Measurements from ENCODE around the gene CIP2A. TPM values are rescaled to one million over a fixed set of nuclear protein-coding genes. Genes with fewer than 3 reads are reported as not detected.

CIP2A gene
- total RNA-seq = 10 to 100 TPM in 1 of 2 donors, under 1 TPM in 1; 0.92 to 44.9 TPM
- under 1 TPM; 0.62 to 0.97 TPM for polyA plus RNA-seq

DNA sequence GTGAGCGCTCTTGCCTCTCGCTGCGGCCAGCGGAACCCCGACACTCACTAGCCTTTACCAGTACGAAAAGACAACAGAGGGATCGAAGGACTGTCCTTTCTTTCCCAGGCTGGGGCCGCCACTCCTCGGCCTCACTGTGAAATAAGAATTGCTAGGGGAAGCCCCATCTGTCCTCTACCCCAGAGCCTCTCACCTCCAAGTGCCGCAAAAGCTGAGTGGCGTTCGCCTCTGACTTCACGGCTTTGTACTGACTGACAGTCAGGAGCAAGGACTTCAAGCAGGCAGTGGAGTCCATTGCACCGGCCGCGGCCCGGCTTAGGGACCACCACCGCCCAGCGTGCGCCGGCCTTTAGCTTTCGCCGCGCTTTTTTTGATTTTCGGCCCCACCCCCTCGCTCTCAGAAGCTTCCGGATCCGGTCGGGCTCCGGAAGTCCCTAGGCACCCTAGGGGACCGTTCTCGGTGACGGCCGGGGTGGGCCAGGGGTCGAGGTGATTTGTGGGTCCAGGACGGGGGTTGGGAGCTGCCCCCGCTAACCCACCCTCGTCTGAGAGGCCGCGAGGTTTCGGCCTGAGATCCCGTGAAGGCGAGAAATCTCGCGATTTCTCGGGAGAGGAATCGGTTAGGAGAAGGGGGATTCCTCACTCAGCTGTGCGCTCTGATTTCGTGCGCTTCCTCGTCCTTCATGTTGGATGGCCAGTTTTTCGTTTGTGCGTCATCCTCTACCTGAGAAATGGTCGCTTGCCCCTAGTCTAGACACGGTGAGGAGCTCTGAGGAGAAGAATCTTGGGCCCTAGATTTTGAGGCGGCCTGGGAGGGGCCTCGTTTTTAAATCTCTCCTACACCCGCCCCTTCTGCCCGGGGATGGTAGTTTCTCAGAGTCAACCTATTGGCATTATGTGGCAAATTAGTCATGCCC, at the start of gene CIP2A, which contains the start of gene DZIP3:
TSS of gene CIP2A (minus strand) at position 358 of the 917 bp plus-strand sequence. CDS start at position 295, 63 bp downstream.
TSS of gene DZIP3 (plus strand) at position 642 of the 917 bp plus-strand sequence. CDS start 15,685 bp downstream, outside the sequence.
- TF ChIP-seq HNF4A (conservative IDR thresholded peaks at IDR 0.05) = peak in 1 of 2 donors; percentile 15
- TF ChIP-seq FOXA2 (IDR thresholded peaks at IDR 0.05) = no peak
- TF ChIP-seq, protein P1, sequence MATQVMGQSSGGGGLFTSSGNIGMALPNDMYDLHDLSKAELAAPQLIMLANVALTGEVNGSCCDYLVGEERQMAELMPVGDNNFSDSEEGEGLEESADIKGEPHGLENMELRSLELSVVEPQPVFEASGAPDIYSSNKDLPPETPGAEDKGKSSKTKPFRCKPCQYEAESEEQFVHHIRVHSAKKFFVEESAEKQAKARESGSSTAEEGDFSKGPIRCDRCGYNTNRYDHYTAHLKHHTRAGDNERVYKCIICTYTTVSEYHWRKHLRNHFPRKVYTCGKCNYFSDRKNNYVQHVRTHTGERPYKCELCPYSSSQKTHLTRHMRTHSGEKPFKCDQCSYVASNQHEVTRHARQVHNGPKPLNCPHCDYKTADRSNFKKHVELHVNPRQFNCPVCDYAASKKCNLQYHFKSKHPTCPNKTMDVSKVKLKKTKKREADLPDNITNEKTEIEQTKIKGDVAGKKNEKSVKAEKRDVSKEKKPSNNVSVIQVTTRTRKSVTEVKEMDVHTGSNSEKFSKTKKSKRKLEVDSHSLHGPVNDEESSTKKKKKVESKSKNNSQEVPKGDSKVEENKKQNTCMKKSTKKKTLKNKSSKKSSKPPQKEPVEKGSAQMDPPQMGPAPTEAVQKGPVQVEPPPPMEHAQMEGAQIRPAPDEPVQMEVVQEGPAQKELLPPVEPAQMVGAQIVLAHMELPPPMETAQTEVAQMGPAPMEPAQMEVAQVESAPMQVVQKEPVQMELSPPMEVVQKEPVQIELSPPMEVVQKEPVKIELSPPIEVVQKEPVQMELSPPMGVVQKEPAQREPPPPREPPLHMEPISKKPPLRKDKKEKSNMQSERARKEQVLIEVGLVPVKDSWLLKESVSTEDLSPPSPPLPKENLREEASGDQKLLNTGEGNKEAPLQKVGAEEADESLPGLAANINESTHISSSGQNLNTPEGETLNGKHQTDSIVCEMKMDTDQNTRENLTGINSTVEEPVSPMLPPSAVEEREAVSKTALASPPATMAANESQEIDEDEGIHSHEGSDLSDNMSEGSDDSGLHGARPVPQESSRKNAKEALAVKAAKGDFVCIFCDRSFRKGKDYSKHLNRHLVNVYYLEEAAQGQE (IDR thresholded peaks at IDR 0.05) = peak; percentile 33
- no peak for TF ChIP-seq HNF4G (IDR thresholded peaks at IDR 0.05)
- peak; percentile 63 for TF ChIP-seq NR2F2 (IDR thresholded peaks at IDR 0.05)
- TF ChIP-seq, protein P2, sequence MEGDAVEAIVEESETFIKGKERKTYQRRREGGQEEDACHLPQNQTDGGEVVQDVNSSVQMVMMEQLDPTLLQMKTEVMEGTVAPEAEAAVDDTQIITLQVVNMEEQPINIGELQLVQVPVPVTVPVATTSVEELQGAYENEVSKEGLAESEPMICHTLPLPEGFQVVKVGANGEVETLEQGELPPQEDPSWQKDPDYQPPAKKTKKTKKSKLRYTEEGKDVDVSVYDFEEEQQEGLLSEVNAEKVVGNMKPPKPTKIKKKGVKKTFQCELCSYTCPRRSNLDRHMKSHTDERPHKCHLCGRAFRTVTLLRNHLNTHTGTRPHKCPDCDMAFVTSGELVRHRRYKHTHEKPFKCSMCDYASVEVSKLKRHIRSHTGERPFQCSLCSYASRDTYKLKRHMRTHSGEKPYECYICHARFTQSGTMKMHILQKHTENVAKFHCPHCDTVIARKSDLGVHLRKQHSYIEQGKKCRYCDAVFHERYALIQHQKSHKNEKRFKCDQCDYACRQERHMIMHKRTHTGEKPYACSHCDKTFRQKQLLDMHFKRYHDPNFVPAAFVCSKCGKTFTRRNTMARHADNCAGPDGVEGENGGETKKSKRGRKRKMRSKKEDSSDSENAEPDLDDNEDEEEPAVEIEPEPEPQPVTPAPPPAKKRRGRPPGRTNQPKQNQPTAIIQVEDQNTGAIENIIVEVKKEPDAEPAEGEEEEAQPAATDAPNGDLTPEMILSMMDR (IDR thresholded peaks at IDR 0.05; ENCODE audit: low read depth, low read length, missing input control) = peak; percentile 5
- TF ChIP-seq GABPA (IDR thresholded peaks at IDR 0.05 in 1 of 2, conservative IDR thresholded peaks at IDR 0.05 in 1 of 2) = peak; percentile 93 to 98
- TF ChIP-seq SP1 (IDR thresholded peaks at IDR 0.05) = peak; percentile 10
- peak; percentile 40 to 53 for TF ChIP-seq RXRA (IDR thresholded peaks at IDR 0.05)
- TF ChIP-seq FOXA1 (IDR thresholded peaks at IDR 0.05) = no peak
- TF ChIP-seq, protein P3, sequence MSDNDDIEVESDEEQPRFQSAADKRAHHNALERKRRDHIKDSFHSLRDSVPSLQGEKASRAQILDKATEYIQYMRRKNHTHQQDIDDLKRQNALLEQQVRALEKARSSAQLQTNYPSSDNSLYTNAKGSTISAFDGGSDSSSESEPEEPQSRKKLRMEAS (IDR thresholded peaks at IDR 0.05) = peak; percentile 61
- peak; percentile 9 to 15 for TF ChIP-seq EGR1 (IDR thresholded peaks at IDR 0.05; ENCODE audit: low read depth in 2 of 2)
- peak; percentile 75 for TF ChIP-seq YY1 (IDR thresholded peaks at IDR 0.05)
- peak; percentile 51 for TF ChIP-seq TAF1 (conservative IDR thresholded peaks at IDR 0.05)
- peak in 1 of 2 donors; percentile 11 for TF ChIP-seq RAD21 (IDR thresholded peaks at IDR 0.05)
- TF ChIP-seq JUND (IDR thresholded peaks at IDR 0.05) = peak in 1 of 2 donors; percentile 29
- TF ChIP-seq, protein P4, sequence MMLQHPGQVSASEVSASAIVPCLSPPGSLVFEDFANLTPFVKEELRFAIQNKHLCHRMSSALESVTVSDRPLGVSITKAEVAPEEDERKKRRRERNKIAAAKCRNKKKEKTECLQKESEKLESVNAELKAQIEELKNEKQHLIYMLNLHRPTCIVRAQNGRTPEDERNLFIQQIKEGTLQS (IDR thresholded peaks at IDR 0.05) = no peak
- TF ChIP-seq, protein P5, sequence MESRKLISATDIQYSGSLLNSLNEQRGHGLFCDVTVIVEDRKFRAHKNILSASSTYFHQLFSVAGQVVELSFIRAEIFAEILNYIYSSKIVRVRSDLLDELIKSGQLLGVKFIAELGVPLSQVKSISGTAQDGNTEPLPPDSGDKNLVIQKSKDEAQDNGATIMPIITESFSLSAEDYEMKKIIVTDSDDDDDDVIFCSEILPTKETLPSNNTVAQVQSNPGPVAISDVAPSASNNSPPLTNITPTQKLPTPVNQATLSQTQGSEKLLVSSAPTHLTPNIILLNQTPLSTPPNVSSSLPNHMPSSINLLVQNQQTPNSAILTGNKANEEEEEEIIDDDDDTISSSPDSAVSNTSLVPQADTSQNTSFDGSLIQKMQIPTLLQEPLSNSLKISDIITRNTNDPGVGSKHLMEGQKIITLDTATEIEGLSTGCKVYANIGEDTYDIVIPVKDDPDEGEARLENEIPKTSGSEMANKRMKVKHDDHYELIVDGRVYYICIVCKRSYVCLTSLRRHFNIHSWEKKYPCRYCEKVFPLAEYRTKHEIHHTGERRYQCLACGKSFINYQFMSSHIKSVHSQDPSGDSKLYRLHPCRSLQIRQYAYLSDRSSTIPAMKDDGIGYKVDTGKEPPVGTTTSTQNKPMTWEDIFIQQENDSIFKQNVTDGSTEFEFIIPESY (IDR thresholded peaks at IDR 0.05) = peak; percentile 99
- H3K4me1 ChIP-seq (ENCODE audit: control insufficient read depth in 4 of 4, insufficient read depth in 4 of 4, low read length in 3 of 4) = peaks cover 2 to 12% (median 7%) of the 10 kb centered on the region in 4 donors
- H3K27me3 ChIP-seq (ENCODE audit: control insufficient read depth in 4 of 4, insufficient read depth in 4 of 4, low read length in 3 of 4) = no peaks in the 10 kb centered on the region
- DNase-seq (ENCODE audit: low spot score) = peak; percentile 89
- WGBS = under 1% methylated on average over 59 of the region's 59 CpGs
- H3K36me3 ChIP-seq (ENCODE audit: control insufficient read depth in 4 of 4, insufficient read depth in 3 of 4, low read depth in 1 of 4, low read length in 3 of 4) = no peaks in the 10 kb centered on the region
- peak within 1 kb of the TSS; percentile 77 to 81 (median 78) for H3K4me3 ChIP-seq (ENCODE audit: low read depth in 1 of 3, low read length in 3 of 3)
- peak within 1 kb of the TSS; percentile 55 to 70 for H3K9ac ChIP-seq (ENCODE audit: low read depth in 1 of 2, low read length in 2 of 2)
- H3K9me3 ChIP-seq (ENCODE audit: control insufficient read depth in 4 of 4, low read length in 3 of 4) = no peaks in the 10 kb centered on the region
- H3K27ac ChIP-seq (ENCODE audit: low read depth in 1 of 2, low read length in 2 of 2) = peak within 1 kb of the TSS; percentile 83 to 84
